Measurements from ENCODE around the gene RHEX.
A peak's percentile ranks its signal among the peaks of the same experiment; 100 is the strongest.
"Not testable (repeated sequence)": the region's sequence is repeated elsewhere in the genome, so short reads cannot be mapped to it uniquely, and the experiment has no call there.

Gene RHEX

GRCh38 chr1:206030714-206031113 lies 22.3 kb upstream of the RHEX start:
- DNase-seq (ENCODE audit: low spot score) = peak; percentile 75

GRCh38 chr1:206032380-206033140 lies 20.4 kb upstream of the RHEX start:
- DNase-seq (ENCODE audit: low spot score) = no peak

- DNase-seq (ENCODE audit: low spot score) = no peak
Measured at GRCh38 chr1:206035027-206035426, 17.9 kb upstream of the RHEX start.

GRCh38 chr1:206036663-206037455 lies 16.1 kb upstream of the RHEX start:
- no peak for DNase-seq (ENCODE audit: low spot score)

GRCh38 chr1:206037581-206037980 lies 15.4 kb upstream of the RHEX start:
- DNase-seq (ENCODE audit: low spot score) = no peak

- no peak for DNase-seq (ENCODE audit: low spot score)
Measured at GRCh38 chr1:206039046-206039973, 13.7 kb upstream of the RHEX start.

- DNase-seq (ENCODE audit: low spot score) = no peak
Measured at GRCh38 chr1:206040328-206040727, 12.6 kb upstream of the RHEX start.

GRCh38 chr1:206041640-206042039 lies 11.3 kb upstream of the RHEX start:
- no peak for DNase-seq (ENCODE audit: low spot score)

GRCh38 chr1:206047271-206047670 lies 5.7 kb upstream of the RHEX start:
- DNase-seq (ENCODE audit: low spot score) = no peak

GRCh38 chr1:206048582-206048981 lies 4.4 kb upstream of the RHEX start:
- no peak for DNase-seq (ENCODE audit: low spot score)

GRCh38 chr1:206049293-206049692 lies 3.7 kb upstream of the RHEX start:
- DNase-seq (ENCODE audit: low spot score) = no peak

GRCh38 chr1:206049919-206050600 lies 2.9 kb upstream of the RHEX start:
- no peak for DNase-seq (ENCODE audit: low spot score)

GRCh38 chr1:206050655-206051235 lies 2.2 kb upstream of the RHEX start:
- no peak for DNase-seq (ENCODE audit: low spot score)

- not testable (repeated sequence) for DNase-seq (ENCODE audit: low spot score)
Measured at GRCh38 chr1:206052231-206052865, 625 bp upstream of the RHEX start.

- not testable (repeated sequence) for DNase-seq (ENCODE audit: low spot score)
Measured at GRCh38 chr1:206053616-206054015, 643 bp downstream of the RHEX start.

- DNase-seq (ENCODE audit: low spot score) = not testable (repeated sequence)
Measured at GRCh38 chr1:206055069-206055625, 2.2 kb downstream of the RHEX start.

- DNase-seq (ENCODE audit: low spot score) = not testable (repeated sequence)
Measured at GRCh38 chr1:206055639-206056323, 2.8 kb downstream of the RHEX start.

GRCh38 chr1:206058289-206058926 lies 5.4 kb downstream of the RHEX start:
- DNase-seq (ENCODE audit: low spot score) = not testable (repeated sequence)

GRCh38 chr1:206058927-206059292 lies 5.9 kb downstream of the RHEX start:
- DNase-seq (ENCODE audit: low spot score) = no peak

Measured in left forelimb (tissue), 1 donor.